Thymus (tissue), 11 donors: ENCODE measurements around the gene KCNJ5. TPM values are rescaled to one million over a fixed set of nuclear protein-coding genes. Genes with fewer than 3 reads are reported as not detected.

Experiments
- DNase-seq, 9 donors: peaks; one replicate each; pipeline ENCODE4 v3.0.0-alpha.2; 2013; ENCODE audit warnings: low spot score in 9 of 9, low read depth in 6 of 9, missing footprints in 1 of 9
- H3K27ac ChIP-seq, 2 donors: one replicate each; pipeline ENCODE4 v1.5.1; 2013; ENCODE audit warnings: control low read depth in 1 of 2, low read depth in 1 of 2, low read length in 1 of 2, mild to moderate bottlenecking in 1 of 2, moderate library complexity in 1 of 2
- H3K27me3 ChIP-seq, 2 donors: one replicate each; pipeline ENCODE4 v1.5.1; 2013; ENCODE audit warnings: low read length in 1 of 2; ENCODE audit not compliant: control insufficient read depth in 2 of 2, insufficient read depth in 1 of 2
- H3K36me3 ChIP-seq, 2 donors: one replicate each; pipeline ENCODE4 v1.5.1; 2013; ENCODE audit warnings: low read length in 1 of 2, mild to moderate bottlenecking in 1 of 2, moderate library complexity in 1 of 2; ENCODE audit not compliant: control insufficient read depth in 2 of 2, insufficient read depth in 2 of 2
- H3K4me1 ChIP-seq, 2 donors: one replicate each; pipeline ENCODE4 v1.5.1; 2013; ENCODE audit warnings: low read length in 2 of 2; ENCODE audit not compliant: control insufficient read depth in 2 of 2, insufficient read depth in 2 of 2
- H3K4me3 ChIP-seq, 2 donors: one replicate each; pipeline ENCODE4 v1.5.1; 2013; ENCODE audit warnings: low read length in 2 of 2, control low read depth in 1 of 2, mild to moderate bottlenecking in 1 of 2
- H3K9me3 ChIP-seq, 2 donors: one replicate each; pipeline ENCODE4 v1.5.1; 2013; ENCODE audit warnings: low read length in 1 of 2, mild to moderate bottlenecking in 1 of 2; ENCODE audit not compliant: control insufficient read depth in 2 of 2, insufficient read depth in 1 of 2
- WGBS: extraction: QIAGEN DNeasy Blood & Tissue Kit; methylation state at CpG from one replicate; pipeline ENCODE4 v1.1.7; 2013; 5-methylcytosine and 5-hydroxymethylcytosine counted together
- polyA plus RNA-seq: library from polyadenylated mRNA; stranded (reverse); fragments of 200-250 nt; gene quantifications from one replicate; pipeline ENCODE4 v1.2.3, GENCODE V29; 2013
- total RNA-seq: library from RNA; stranded (reverse); fragments of 120-200 nt; gene quantifications from one replicate; pipeline ENCODE4 v1.2.4, GENCODE V29; 2013
- donor health status: healthy.

Gene KCNJ5
- total and polyA plus RNA-seq, 2 donors: 0.55 to 7.2 TPM

DNA sequence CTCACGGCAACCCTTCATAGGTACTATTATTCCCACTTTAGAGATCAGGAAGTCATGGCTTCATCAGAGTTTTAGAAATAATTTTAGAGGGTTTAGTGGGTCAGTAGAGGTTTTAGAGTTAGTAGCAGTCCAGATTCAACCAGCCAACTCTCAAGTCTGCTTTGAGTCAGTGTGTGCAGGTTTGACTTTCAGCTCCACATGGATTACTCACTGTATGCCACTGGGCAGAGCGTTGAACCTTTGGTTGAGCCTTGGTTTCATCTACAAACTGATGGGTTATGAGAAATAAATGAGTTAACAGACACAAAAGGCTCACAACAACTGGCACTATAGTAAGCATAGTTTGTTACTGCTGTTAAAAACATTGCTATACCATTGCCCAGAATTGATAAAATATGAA, 70.5 kb downstream of the KCNJ5 start:
- Histone ChIP-seq H3K4me1 (peaks cover 0 to 8% of the 10 kb centered on the region in 2 donors), H3K4me3 (no peak overlapping the region), H3K9me3 (no peaks in the 10 kb centered on the region), H3K36me3 (peaks cover 2 to 6% of the 10 kb centered on the region in 2 donors), H3K27ac (no peak overlapping the region), H3K27me3 (no peaks in the 10 kb centered on the region)
- no peak for DNase-seq
- 97% methylated on average over 2 of the region's 2 CpGs for whole genome bisulfite sequencing

DNA sequence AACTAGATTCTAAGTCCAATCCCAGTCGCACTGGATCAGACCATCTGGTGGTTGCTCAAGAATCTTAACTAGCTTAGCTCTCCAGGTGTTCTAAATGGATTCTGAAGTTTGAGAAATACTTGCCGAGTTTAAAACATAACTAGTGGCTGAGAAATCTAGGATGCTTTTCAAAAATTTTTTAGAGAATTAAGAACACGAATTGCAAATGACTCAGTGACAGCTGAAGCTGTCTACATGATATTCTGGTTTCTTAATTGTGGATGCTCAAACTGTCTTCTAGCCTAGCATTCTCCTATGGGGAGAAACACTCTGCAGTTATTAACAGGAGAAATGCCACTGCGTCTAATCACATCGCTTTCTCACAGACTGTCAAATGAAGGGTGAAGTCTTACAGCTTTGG, 71.7 kb downstream of the KCNJ5 start:
- H3K27ac ChIP-seq: no peak overlapping the region
- no peak overlapping the region for H3K4me3 ChIP-seq
- DNase-seq: no peak
- no peaks in the 10 kb centered on the region for H3K27me3 ChIP-seq
- peaks cover 3 to 6% of the 10 kb centered on the region in 2 donors for H3K36me3 ChIP-seq
- WGBS: 98% methylated on average over 5 of the region's 5 CpGs
- peaks cover 0 to 8% of the 10 kb centered on the region in 2 donors for H3K4me1 ChIP-seq
- no peaks in the 10 kb centered on the region for H3K9me3 ChIP-seq

GRCh38 chr11:128963744-128964325, 72.7 kb downstream of the KCNJ5 start:
- 91% methylated on average over 3 of the region's 3 CpGs for WGBS
- H3K4me3 ChIP-seq: no peak overlapping the region
- H3K4me1 ChIP-seq: peaks cover 0 to 8% of the 10 kb centered on the region in 2 donors

GRCh38 chr11:128964463-128964930, 73.3 kb downstream of the KCNJ5 start:
- Histone ChIP-seq H3K4me1 (peaks cover 0 to 8% of the 10 kb centered on the region in 2 donors), H3K4me3 (no peak overlapping the region), H3K36me3 (peaks cover 11 to 15% of the 10 kb centered on the region in 2 donors), H3K27me3 (no peaks in the 10 kb centered on the region), H3K27ac (no peak overlapping the region), H3K9me3 (no peaks in the 10 kb centered on the region)
- WGBS: 91% methylated on average over 7 of the region's 7 CpGs
- DNase-seq: no peak

More at GRCh38 chr11:128963744-128964325, 72.7 kb downstream of the KCNJ5 start:
- Histone ChIP-seq H3K9me3 (no peaks in the 10 kb centered on the region), H3K27me3 (no peaks in the 10 kb centered on the region), H3K27ac (no peak overlapping the region), H3K36me3 (peaks cover 4 to 11% of the 10 kb centered on the region in 2 donors)
- DNase-seq: no peak

DNA sequence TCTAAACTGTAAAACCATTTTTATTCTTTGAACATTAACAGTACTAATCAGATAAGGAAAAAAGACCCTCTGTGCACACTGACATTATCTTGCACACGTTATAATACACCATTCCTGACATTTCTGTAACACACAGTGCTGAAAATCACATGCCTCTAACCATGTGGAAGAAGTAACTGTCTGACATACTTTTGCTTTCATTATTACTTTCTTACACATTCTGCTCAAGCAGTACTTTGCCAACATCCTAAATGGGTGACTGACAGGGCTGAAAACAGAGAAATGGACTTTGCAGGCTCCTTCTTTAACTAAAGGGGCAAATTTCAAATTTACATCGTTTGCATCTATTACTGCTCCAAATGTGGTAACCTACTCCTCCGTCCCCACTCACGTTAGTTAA, 74.3 kb downstream of the KCNJ5 start:
- 39% methylated on average over 4 of the region's 4 CpGs for WGBS
- peaks cover 21 to 25% of the 10 kb centered on the region in 2 donors for H3K36me3 ChIP-seq
- DNase-seq: peak in 2 of 9 donors; percentile 6 to 48

GRCh38 chr11:128967578-128967977, 76.4 kb downstream of the KCNJ5 start:
- Histone ChIP-seq H3K4me3 (no peak overlapping the region), H3K27me3 (no peaks in the 10 kb centered on the region), H3K27ac (no peak overlapping the region), H3K36me3 (peaks cover 36 to 37% of the 10 kb centered on the region in 2 donors), H3K4me1 (peaks cover 0 to 13% of the 10 kb centered on the region in 2 donors), H3K9me3 (no peaks in the 10 kb centered on the region)
- DNase-seq: no peak
- 97% methylated on average over 6 of the region's 6 CpGs for WGBS

More for the DNA sequence above, 74.3 kb downstream of the KCNJ5 start:
- Histone ChIP-seq H3K4me3 (no peak overlapping the region), H3K4me1 (peaks cover 0 to 9% of the 10 kb centered on the region in 2 donors), H3K27me3 (no peaks in the 10 kb centered on the region), H3K9me3 (no peaks in the 10 kb centered on the region), H3K27ac (no peak overlapping the region)

DNA sequence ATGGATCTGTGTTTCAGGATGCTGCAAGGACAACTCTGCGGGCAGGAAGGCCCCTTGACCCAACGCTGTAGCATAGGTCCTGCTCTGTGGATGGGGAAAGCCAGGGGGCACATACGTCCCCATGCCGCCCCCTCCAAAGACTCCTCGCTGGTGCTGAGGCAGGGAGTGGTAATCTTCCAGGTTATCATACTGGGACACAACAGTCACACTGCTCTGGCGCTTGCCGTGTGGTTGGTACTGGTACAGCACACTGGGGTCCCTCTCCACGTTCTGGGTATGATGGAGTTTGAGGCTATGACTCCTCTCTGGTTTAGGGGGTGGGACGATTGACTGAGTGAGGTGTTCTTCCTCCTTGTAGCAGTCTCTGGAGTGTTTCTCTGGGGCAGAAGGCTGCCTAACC, 77.8 kb downstream of the KCNJ5 start:
- Histone ChIP-seq H3K27ac (no peak overlapping the region), H3K4me1 (peaks cover 0 to 13% of the 10 kb centered on the region in 2 donors), H3K4me3 (no peak overlapping the region), H3K9me3 (no peaks in the 10 kb centered on the region), H3K36me3 (peaks cover 43 to 47% of the 10 kb centered on the region in 2 donors), H3K27me3 (no peaks in the 10 kb centered on the region)
- DNase-seq: no peak
- 98% methylated on average over 9 of the region's 9 CpGs for WGBS

Other genes with a start within 250 kb of the KCNJ5 start
- 41.6 TPM for gene FLI1, start 197.3 kb upstream of the KCNJ5 start, total RNA-seq
- 42.7 TPM for gene FLI1, start 197.3 kb upstream of the KCNJ5 start, polyA plus RNA-seq
- 0.19 TPM for gene KCNJ1, start 24.1 kb upstream of the KCNJ5 start, total RNA-seq
- 0.18 TPM for gene KCNJ1, start 24.1 kb upstream of the KCNJ5 start, polyA plus RNA-seq
- 32.0 TPM for gene TP53AIP1, start 51.5 kb downstream of the KCNJ5 start, total RNA-seq
- 1.6 TPM for gene TP53AIP1, start 51.5 kb downstream of the KCNJ5 start, polyA plus RNA-seq